GM12878 (cell line): ENCODE data around the gene BET1. TPM values are rescaled to one million over a fixed set of nuclear protein-coding genes. Genes with fewer than 3 reads are reported as not detected.

Experiments used
- ATAC-seq: fragments of 200-7000 bp; cut with Tn5 transposase; 3 replicates; pipeline ENCODE4 v1.9.1; 2020; ENCODE audit warnings: mild to moderate bottlenecking, moderate library complexity
- BruUV-seq: library from RNA; stranded (reverse); fragments of 400-500 nt; replicated peaks from 2 replicates; lab custom pipeline; 2021; lab: Mats Ljungman, UMichigan
- CTCF ChIA-PET: fragments of 300-600 bp; sonication (Branson Sonifier 250); formaldehyde crosslinking; extraction: SDS; loops from one replicate; lab custom pipeline; 2021; ENCODE audit warnings: inconsistent platforms; lab: Yijun Ruan, JAX
- POLR2A ChIA-PET: fragments of 350-600 bp; formaldehyde crosslinking; extraction: SDS; loops from one replicate; lab custom pipeline; 2021; ENCODE audit warnings: inconsistent platforms; lab: Charles Lee
- RAD21 ChIA-PET: fragments of 300-600 bp; sonication (Branson Sonifier 250); formaldehyde crosslinking; loops from one replicate; lab custom pipeline; 2023; ENCODE audit warnings: antibody characterized with exemption; ENCODE audit not compliant: unreplicated experiment; lab: Charles Lee
- SMC1A ChIA-PET: fragments of 300-600 bp; sonication (Branson Sonifier 250); formaldehyde crosslinking; loops from one replicate; lab custom pipeline; 2023; ENCODE audit not compliant: unreplicated experiment, uncharacterized antibody; lab: Charles Lee
- DNase-seq: peaks from one replicate; pipeline ENCODE4 v3.0.0-alpha.2; 2011; ENCODE audit warnings: low read depth, low spot score
- FAIRE-seq: peaks from 3 replicates; lab custom pipeline; 2011; peaks lifted over from hg19 to GRCh38; lab: Jason Lieb, UNC
- H2AFZ ChIP-seq: 2 replicates; pipeline ENCODE4 v1.6.0; 2011; ENCODE audit warnings: low read depth, low read length, control low read depth; ENCODE audit not compliant: control insufficient read depth
- H3K27ac ChIP-seq: 2 replicates; pipeline ENCODE4 v1.5.1; 2011; ENCODE audit warnings: control low read depth; ENCODE audit not compliant: control insufficient read depth, insufficient read depth
- H3K27me3 ChIP-seq, 2 experiments: replicated peaks in 1 of 2; 2 replicates each; pipeline versions ENCODE4 v1.6.0 to v1.6.1; 2011; ENCODE audit warnings: low read length in 1 of 2; ENCODE audit not compliant: control insufficient read depth in 2 of 2, insufficient read depth in 2 of 2
- H3K36me3 ChIP-seq, 2 experiments: 2 replicates each; pipeline ENCODE4 v1.5.1; 2011; ENCODE audit warnings: low read length in 1 of 2; ENCODE audit not compliant: control insufficient read depth in 2 of 2, insufficient read depth in 2 of 2
- H3K4me1 ChIP-seq: 2 replicates; pipeline ENCODE4 v1.6.1; 2011; ENCODE audit warnings: mild to moderate bottlenecking, low read length, moderate library complexity, mixed read lengths; ENCODE audit not compliant: control insufficient read depth, insufficient read depth
- H3K4me2 ChIP-seq: 2 replicates; pipeline ENCODE4 v1.6.0; 2011; ENCODE audit warnings: control low read depth; ENCODE audit not compliant: control insufficient read depth, insufficient read depth
- H3K4me3 ChIP-seq: fragments of 200-600 bp; sonication (generic); 2 replicates; pipeline ENCODE4 v1.5.1; 2016
- H3K79me2 ChIP-seq: 2 replicates; pipeline ENCODE4 v1.6.0; 2011; ENCODE audit warnings: low read length; ENCODE audit not compliant: control insufficient read depth, insufficient read depth
- H3K9ac ChIP-seq: 2 replicates; pipeline ENCODE4 v1.8.0; 2011; ENCODE audit warnings: low read length, control low read depth, mixed read lengths; ENCODE audit not compliant: control insufficient read depth, insufficient read depth
- H3K9me3 ChIP-seq: replicated peaks from 3 replicates; pipeline ENCODE4 v1.5.1; 2011; ENCODE audit warnings: mild to moderate bottlenecking, low read length; ENCODE audit not compliant: control insufficient read depth, insufficient read depth
- H4K20me1 ChIP-seq: 2 replicates; pipeline ENCODE4 v1.6.0; 2011; ENCODE audit not compliant: control insufficient read depth, insufficient read depth
- JUNB ChIP-seq: IDR thresholded peaks from 2 replicates; pipeline ENCODE4 v1.6.1; 2016; ENCODE audit warnings: antibody characterized with exemption, mild to moderate bottlenecking
- KAT2A ChIP-seq: conservative IDR thresholded peaks from 2 replicates; pipeline ENCODE4 v1.6.1; 2011; ENCODE audit warnings: low read depth, low read length; ENCODE audit not compliant: control insufficient read depth
- NBN ChIP-seq: fragments of 450-650 bp; IDR thresholded peaks from 2 replicates; pipeline ENCODE4 v1.6.1; 2016
- PAX5 ChIP-seq: IDR thresholded peaks from 2 replicates; pipeline ENCODE4 v1.6.1; 2011; ENCODE audit warnings: low read depth, low read length, borderline replicate concordance
- RAD21 ChIP-seq: IDR thresholded peaks from 2 replicates; pipeline ENCODE4 v1.6.1; 2011; ENCODE audit warnings: mild to moderate bottlenecking, low read depth, low read length, moderate library complexity; ENCODE audit not compliant: insufficient read depth
- RELA ChIP-seq: fragments of 450-650 bp; IDR thresholded peaks from 2 replicates; pipeline ENCODE4 v1.8.0; 2014; ENCODE audit warnings: borderline replicate concordance; ENCODE audit not compliant: partially characterized antibody
- TBL1XR1 ChIP-seq: IDR thresholded peaks from 2 replicates; pipeline ENCODE4 v1.6.1; 2012; ENCODE audit warnings: low read depth, low read length, improper control_type of control experiment
- ZZZ3 ChIP-seq: IDR thresholded peaks from 2 replicates; pipeline ENCODE4 v1.6.1; 2011; ENCODE audit warnings: low read depth; ENCODE audit not compliant: control insufficient read depth, insufficient read length
- WGBS: methylation state at CpG from one replicate; pipeline ENCODE4 v1.1.6; 2016; ENCODE audit warnings: low lambda C conversion rate; ENCODE audit not compliant: insufficient replicate concordance, insufficient coverage; ENCODE audit errors: missing lambda C conversion rate; 5-methylcytosine and 5-hydroxymethylcytosine counted together
- in situ Hi-C: fragments of 300-500 bp; cut with MboI; formaldehyde crosslinking; loops from 9 replicates; pipeline ENCODE4 v1.14.3; 2018; ENCODE audit warnings: mixed read lengths
- intact Hi-C: fragments of 100-400 bp; cut with micrococcal nuclease; formaldehyde crosslinking; loops from one replicate; pipeline ENCODE4 v1.14.2; 2022; ENCODE audit not compliant: unreplicated experiment
- polyA plus RNA-seq, 11 experiments: library from polyadenylated mRNA; depleted of rRNA in 4 of 11; unstranded in 6 of 11; stranded (reverse) in 5 of 11; fragments of >200 nt; fragmentation: Nextera tagmentation in 4 of 11; fragmentation: Illumina TruSeq in 1 of 11; extraction: Ambion mirVana in 4 of 11; extraction: Trizol in 1 of 11; gene quantifications; 1 replicate in 1 of 11; 2 replicates in 10 of 11; pipeline versions ENCODE4 v1.2.1 to v1.2.3, GENCODE V29; 2011 to 2016; ENCODE audit warnings: inconsistent platforms in 2 of 11, missing spikeins in 2 of 11, low read depth in 1 of 11
- total RNA-seq, 4 experiments: library from RNA; depleted of rRNA in 3 of 4; stranded (reverse); fragments of >200 nt in 3 of 4; fragmentation: Illumina TruSeq in 1 of 4; extraction: Trizol in 1 of 4; gene quantifications; 2 replicates each; pipeline versions ENCODE4 v1.2.1 to v1.2.3, GENCODE V29; 2013 to 2021
- TF ChIP-seq, protein P1 (sequence below): IDR thresholded peaks from 2 replicates; pipeline ENCODE4 v1.6.1; 2012; ENCODE audit warnings: improper control_type of control experiment, low read depth, low read length; ENCODE audit not compliant: insufficient replicate concordance
- TF ChIP-seq, protein P2 (sequence below): fragments of 450-650 bp; formaldehyde crosslinking; IDR thresholded peaks from 2 replicates; pipeline ENCODE4 v1.4.0; 2020; ENCODE audit warnings: mild to moderate bottlenecking, moderate library complexity
- TF ChIP-seq, protein P3 (sequence below): IDR thresholded peaks from 2 replicates; pipeline ENCODE4 v1.6.1; 2011; ENCODE audit warnings: borderline replicate concordance, low read depth, mild to moderate bottlenecking, moderate library complexity, mixed read lengths, low read length; ENCODE audit not compliant: insufficient read depth; ENCODE audit errors: extremely low read length

Gene BET1
- total and polyA plus RNA-seq, 10 of the 15 experiments (the other 5 are each of a cell fraction or from before 2014, with no cell fraction given) = 12.5 to 99.5 (median 28.4) TPM

DNA sequence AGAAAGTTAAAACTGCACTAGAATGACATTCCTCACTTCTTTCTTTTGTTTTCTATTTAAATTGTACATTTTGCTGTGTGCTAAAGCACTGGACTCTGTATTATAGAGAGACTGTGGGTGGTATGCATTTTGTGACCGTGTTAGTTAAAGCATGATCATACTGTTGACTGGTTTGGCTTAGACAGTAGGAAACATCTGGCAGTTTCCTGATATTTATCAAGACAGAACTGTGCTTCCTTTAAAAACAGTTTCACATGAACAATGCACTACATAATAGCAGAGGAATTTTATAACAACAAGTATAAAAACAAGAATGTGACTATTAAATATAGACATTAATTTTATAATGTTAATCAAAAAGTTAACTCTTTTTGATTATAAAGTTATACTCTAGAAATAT lies 59.5 kb downstream of the BET1 start (continued):
- TF ChIP-seq, protein P1, sequence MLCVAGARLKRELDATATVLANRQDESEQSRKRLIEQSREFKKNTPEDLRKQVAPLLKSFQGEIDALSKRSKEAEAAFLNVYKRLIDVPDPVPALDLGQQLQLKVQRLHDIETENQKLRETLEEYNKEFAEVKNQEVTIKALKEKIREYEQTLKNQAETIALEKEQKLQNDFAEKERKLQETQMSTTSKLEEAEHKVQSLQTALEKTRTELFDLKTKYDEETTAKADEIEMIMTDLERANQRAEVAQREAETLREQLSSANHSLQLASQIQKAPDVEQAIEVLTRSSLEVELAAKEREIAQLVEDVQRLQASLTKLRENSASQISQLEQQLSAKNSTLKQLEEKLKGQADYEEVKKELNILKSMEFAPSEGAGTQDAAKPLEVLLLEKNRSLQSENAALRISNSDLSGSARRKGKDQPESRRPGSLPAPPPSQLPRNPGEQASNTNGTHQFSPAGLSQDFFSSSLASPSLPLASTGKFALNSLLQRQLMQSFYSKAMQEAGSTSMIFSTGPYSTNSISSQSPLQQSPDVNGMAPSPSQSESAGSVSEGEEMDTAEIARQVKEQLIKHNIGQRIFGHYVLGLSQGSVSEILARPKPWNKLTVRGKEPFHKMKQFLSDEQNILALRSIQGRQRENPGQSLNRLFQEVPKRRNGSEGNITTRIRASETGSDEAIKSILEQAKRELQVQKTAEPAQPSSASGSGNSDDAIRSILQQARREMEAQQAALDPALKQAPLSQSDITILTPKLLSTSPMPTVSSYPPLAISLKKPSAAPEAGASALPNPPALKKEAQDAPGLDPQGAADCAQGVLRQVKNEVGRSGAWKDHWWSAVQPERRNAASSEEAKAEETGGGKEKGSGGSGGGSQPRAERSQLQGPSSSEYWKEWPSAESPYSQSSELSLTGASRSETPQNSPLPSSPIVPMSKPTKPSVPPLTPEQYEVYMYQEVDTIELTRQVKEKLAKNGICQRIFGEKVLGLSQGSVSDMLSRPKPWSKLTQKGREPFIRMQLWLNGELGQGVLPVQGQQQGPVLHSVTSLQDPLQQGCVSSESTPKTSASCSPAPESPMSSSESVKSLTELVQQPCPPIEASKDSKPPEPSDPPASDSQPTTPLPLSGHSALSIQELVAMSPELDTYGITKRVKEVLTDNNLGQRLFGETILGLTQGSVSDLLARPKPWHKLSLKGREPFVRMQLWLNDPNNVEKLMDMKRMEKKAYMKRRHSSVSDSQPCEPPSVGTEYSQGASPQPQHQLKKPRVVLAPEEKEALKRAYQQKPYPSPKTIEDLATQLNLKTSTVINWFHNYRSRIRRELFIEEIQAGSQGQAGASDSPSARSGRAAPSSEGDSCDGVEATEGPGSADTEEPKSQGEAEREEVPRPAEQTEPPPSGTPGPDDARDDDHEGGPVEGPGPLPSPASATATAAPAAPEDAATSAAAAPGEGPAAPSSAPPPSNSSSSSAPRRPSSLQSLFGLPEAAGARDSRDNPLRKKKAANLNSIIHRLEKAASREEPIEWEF = no peak
- no peak for TF ChIP-seq RAD21

DNA sequence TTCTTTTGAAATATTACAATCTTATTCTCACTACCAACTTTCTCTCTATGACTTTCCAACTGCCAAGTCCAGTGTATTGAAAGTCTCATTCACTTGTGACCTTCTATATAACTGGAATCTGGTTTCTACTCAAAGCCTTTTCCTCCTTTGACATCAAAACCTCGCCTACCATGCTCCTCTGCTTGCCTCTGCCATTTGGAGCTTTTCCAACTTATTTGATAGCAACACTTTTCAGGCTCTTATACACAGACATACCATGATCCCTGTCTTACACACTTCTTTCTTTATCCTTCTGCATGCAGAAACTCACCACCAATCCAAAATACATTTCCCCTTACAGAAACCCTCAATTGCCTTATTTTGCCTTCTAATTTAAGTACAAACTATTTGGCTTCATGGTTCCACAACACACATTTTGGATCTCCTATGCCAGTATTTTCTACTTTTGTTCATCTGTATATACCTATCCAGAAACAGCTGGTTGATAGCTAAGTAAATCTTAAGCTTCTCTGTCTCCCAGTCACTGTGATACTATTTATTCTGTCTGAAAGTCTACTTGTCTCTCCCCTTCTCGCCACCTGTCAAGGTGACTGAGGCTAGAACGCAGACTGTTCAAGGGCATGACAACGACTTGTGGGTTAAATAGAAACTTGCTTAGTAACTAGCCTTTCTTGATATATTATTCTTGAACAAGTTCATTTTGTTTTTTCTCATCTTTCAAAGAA lies 60.2 kb downstream of the BET1 start:
- no TSS peak for BruUV-seq
- CTCF ChIA-PET = no interaction called here
- FAIRE-seq (no peak), ATAC-seq (no peak)
- H3K36me3 ChIP-seq = no peaks in the 10 kb centered on the region
- H3K27ac ChIP-seq = no peak overlapping the region
- H3K79me2 ChIP-seq = no peaks in the 10 kb centered on the region
- intact Hi-C loops = no loop called here
- no peak overlapping the region for H3K9ac ChIP-seq
- WGBS = 29% methylated on average over 4 of the region's 4 CpGs
- no peak overlapping the region for H3K4me3 ChIP-seq
- no peaks in the 10 kb centered on the region for H4K20me1 ChIP-seq
- H3K4me2 ChIP-seq = no peak overlapping the region
- no peaks in the 10 kb centered on the region for H3K4me1 ChIP-seq
- H3K27me3 ChIP-seq = no peaks in the 10 kb centered on the region
- in situ Hi-C loops = no loop called here
- SMC1A ChIA-PET = no interaction called here
- TF ChIP-seq ZZZ3 = no peak
- TF ChIP-seq, protein P2, sequence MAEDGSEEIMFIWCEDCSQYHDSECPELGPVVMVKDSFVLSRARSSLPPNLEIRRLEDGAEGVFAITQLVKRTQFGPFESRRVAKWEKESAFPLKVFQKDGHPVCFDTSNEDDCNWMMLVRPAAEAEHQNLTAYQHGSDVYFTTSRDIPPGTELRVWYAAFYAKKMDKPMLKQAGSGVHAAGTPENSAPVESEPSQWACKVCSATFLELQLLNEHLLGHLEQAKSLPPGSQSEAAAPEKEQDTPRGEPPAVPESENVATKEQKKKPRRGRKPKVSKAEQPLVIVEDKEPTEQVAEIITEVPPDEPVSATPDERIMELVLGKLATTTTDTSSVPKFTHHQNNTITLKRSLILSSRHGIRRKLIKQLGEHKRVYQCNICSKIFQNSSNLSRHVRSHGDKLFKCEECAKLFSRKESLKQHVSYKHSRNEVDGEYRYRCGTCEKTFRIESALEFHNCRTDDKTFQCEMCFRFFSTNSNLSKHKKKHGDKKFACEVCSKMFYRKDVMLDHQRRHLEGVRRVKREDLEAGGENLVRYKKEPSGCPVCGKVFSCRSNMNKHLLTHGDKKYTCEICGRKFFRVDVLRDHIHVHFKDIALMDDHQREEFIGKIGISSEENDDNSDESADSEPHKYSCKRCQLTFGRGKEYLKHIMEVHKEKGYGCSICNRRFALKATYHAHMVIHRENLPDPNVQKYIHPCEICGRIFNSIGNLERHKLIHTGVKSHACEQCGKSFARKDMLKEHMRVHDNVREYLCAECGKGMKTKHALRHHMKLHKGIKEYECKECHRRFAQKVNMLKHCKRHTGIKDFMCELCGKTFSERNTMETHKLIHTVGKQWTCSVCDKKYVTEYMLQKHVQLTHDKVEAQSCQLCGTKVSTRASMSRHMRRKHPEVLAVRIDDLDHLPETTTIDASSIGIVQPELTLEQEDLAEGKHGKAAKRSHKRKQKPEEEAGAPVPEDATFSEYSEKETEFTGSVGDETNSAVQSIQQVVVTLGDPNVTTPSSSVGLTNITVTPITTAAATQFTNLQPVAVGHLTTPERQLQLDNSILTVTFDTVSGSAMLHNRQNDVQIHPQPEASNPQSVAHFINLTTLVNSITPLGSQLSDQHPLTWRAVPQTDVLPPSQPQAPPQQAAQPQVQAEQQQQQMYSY = no peak
- no peak for TF ChIP-seq JUNB
- TF ChIP-seq PAX5 = no peak
- TF ChIP-seq, protein P3, sequence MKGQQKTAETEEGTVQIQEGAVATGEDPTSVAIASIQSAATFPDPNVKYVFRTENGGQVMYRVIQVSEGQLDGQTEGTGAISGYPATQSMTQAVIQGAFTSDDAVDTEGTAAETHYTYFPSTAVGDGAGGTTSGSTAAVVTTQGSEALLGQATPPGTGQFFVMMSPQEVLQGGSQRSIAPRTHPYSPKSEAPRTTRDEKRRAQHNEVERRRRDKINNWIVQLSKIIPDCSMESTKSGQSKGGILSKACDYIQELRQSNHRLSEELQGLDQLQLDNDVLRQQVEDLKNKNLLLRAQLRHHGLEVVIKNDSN = no peak
- no peak for TF ChIP-seq RELA
- no peak for TF ChIP-seq KAT2A
- TF ChIP-seq TBL1XR1 = no peak
- no peak for TF ChIP-seq NBN
- TF ChIP-seq, all 136 proteins: peak for 0
- no peak for DNase-seq
- RAD21 ChIA-PET = no interaction called here
- POLR2A ChIA-PET = no interaction called here
- Histone ChIP-seq H3K9me3 (no peaks in the 10 kb centered on the region; the same call in 2 of the 3 replicates), H2AFZ (no peak overlapping the region)
